Glutamatergic neuron (in vitro differentiated cells): Measurements from ENCODE around the gene CSNK1A1. TPM values are rescaled to one million over a fixed set of nuclear protein-coding genes. Genes with fewer than 3 reads are reported as not detected.

Source experiments
- DNase-seq: peaks from one replicate; pipeline ENCODE4 v3.0.0; 2022
- H3K27ac Mint-ChIP-seq: one replicate; pipeline ENCODE4 v1.8.0; 2020; ENCODE audit warnings: mild to moderate bottlenecking, mixed read lengths, inconsistent platforms; ENCODE audit not compliant: unreplicated experiment
- H3K27me3 Mint-ChIP-seq: one replicate; pipeline ENCODE4 v1.8.0; 2020; ENCODE audit warnings: mild to moderate bottlenecking, moderate library complexity, mixed read lengths, inconsistent platforms; ENCODE audit not compliant: unreplicated experiment
- H3K36me3 Mint-ChIP-seq: one replicate; pipeline ENCODE4 v1.8.0; 2020; ENCODE audit warnings: mild to moderate bottlenecking, mixed read lengths, inconsistent platforms; ENCODE audit not compliant: unreplicated experiment
- H3K4me1 Mint-ChIP-seq: one replicate; pipeline ENCODE4 v1.8.0; 2020; ENCODE audit warnings: mild to moderate bottlenecking, low read depth, mixed read lengths, inconsistent platforms; ENCODE audit not compliant: unreplicated experiment
- H3K4me3 Mint-ChIP-seq: one replicate; pipeline ENCODE4 v1.8.0; 2020; ENCODE audit warnings: mild to moderate bottlenecking, mixed read lengths, inconsistent platforms; ENCODE audit not compliant: unreplicated experiment
- H3K9me3 Mint-ChIP-seq: one replicate; pipeline ENCODE4 v1.8.0; 2020; ENCODE audit warnings: mild to moderate bottlenecking, moderate library complexity, mixed read lengths, inconsistent platforms; ENCODE audit not compliant: unreplicated experiment
- total RNA-seq: library from RNA; stranded (reverse); fragmentation: NEBNext Ultra II Directional; extraction: Animal tissue kit (Norgen Biotek cat#: 25700); gene quantifications from one replicate; pipeline ENCODE4 v1.2.1, GENCODE V29; 2021; ENCODE audit not compliant: unreplicated experiment
- TF ChIP-seq, protein P1 (sequence below): fragments of 200-600 bp; sonication (generic); IDR thresholded peaks from one replicate; pipeline ENCODE4 v1.5.0; 2021; ENCODE audit not compliant: partially characterized antibody, unreplicated experiment

The CSNK1A1 gene
- total RNA-seq, 1 donor from 2014 or later, result 289 TPM

DNA sequence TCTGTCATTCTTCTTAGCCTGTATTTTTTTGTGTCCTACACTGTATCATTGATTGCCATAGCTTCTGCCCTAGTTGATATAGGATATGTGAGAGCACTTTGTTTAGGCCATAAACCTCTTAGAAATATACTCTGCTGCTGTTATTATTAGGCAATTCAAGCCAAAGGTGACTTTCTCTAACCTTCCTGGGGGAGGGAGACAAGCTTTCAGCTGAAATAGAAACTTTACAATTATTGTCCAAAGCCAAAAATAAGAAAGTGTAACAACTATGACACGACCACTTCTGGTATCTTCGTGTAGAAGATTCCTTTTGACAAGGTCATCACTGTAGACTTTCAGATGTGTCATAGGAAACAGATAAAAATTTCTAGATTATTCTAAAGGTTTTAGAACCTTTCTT lies 12.2 kb upstream of the CSNK1A1 start:
- H3K27me3 Mint-ChIP-seq, result peaks cover 3% of the 10 kb centered on the region
- H3K4me1 Mint-ChIP-seq, result no peaks in the 10 kb centered on the region
- no peak overlapping the region for H3K27ac Mint-ChIP-seq
- TF ChIP-seq, protein P1, sequence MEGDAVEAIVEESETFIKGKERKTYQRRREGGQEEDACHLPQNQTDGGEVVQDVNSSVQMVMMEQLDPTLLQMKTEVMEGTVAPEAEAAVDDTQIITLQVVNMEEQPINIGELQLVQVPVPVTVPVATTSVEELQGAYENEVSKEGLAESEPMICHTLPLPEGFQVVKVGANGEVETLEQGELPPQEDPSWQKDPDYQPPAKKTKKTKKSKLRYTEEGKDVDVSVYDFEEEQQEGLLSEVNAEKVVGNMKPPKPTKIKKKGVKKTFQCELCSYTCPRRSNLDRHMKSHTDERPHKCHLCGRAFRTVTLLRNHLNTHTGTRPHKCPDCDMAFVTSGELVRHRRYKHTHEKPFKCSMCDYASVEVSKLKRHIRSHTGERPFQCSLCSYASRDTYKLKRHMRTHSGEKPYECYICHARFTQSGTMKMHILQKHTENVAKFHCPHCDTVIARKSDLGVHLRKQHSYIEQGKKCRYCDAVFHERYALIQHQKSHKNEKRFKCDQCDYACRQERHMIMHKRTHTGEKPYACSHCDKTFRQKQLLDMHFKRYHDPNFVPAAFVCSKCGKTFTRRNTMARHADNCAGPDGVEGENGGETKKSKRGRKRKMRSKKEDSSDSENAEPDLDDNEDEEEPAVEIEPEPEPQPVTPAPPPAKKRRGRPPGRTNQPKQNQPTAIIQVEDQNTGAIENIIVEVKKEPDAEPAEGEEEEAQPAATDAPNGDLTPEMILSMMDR, result no peak
- no peak for DNase-seq
- H3K9me3 Mint-ChIP-seq, result no peaks in the 10 kb centered on the region
- H3K4me3 Mint-ChIP-seq, result no peak overlapping the region
- H3K36me3 Mint-ChIP-seq, result no peaks in the 10 kb centered on the region

DNA sequence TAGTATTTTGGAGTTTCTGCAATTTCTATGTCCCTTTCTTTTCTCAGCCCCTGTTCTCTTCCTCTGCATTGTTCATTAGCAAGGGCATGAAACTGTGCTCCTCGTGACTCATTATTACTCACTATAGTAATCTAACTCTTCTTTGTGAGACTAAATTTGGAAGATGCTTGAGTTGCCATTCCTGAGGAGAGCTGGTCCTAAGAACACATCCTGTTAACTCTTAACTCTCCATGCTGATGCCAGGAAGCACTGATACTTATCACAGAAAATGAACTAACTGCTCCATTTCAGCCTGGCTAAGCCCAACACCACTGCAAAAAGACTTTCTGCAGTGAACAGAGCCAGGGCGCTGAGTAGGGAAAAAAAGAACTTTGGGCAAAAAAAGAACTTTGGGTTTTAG lies 10.6 kb upstream of the CSNK1A1 start:
- H3K27me3 Mint-ChIP-seq, result peaks cover 3% of the 10 kb centered on the region
- H3K4me1 Mint-ChIP-seq, result no peaks in the 10 kb centered on the region
- no peak overlapping the region for H3K27ac Mint-ChIP-seq
- TF ChIP-seq, protein P1, result no peak
- H3K9me3 Mint-ChIP-seq, result no peaks in the 10 kb centered on the region
- no peaks in the 10 kb centered on the region for H3K36me3 Mint-ChIP-seq
- no peak overlapping the region for H3K4me3 Mint-ChIP-seq
- DNase-seq, result no peak

DNA sequence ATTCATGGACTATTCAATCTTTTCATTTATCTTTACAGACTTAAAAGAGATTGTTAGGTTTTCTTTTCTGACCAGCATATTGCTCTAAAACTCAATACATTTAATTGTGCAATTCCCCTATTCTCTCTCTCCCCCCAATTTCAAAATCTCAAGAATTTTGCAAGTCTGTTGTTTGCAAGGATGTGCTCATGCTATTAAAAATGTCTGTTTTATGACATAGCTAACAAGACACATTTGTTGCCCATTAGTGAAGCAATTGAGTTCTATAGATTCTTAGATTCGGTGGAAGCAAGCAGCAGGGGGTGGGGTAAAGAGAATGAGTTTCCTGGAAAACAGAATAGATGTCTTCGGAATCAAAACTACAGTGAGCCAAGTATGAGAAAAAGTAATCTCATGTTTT lies 8.5 kb upstream of the CSNK1A1 start:
- Mint-ChIP-seq H3K9me3 (no peaks in the 10 kb centered on the region), H3K27ac (no peak overlapping the region), H3K4me1 (no peaks in the 10 kb centered on the region), H3K27me3 (peaks cover 3% of the 10 kb centered on the region), H3K4me3 (no peak overlapping the region), H3K36me3 (no peaks in the 10 kb centered on the region)
- DNase-seq, result no peak
- TF ChIP-seq, protein P1, result no peak

DNA sequence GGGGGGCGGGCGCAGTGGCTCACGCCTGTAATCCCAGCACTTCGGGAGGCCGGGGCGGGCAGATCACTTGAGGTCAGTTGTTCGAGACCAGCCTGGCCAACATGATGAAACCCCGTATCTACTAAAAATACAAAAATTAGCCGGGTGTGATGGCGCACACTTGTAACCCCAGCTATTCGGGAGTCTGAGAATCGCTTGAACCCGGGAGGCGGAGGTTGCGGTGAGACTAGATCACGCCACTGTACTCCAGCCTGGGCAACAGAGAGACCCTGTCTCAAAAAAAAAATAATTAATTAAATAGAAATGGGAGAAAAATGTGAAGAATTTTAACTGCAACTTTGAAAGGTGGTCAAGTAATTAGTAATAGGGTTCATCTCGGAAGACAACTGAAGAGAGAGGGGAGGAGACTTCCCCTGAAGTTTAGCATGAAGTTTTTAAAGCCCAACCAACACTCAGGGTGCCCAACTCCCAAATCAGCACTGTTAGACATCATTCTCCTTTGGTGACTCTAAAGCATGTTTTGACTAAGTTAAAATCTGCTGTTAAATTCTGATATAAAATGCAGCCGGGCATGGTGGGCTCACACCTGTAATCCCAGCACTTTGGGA lies 1.4 kb upstream of the CSNK1A1 start:
- Mint-ChIP-seq H3K27me3 (peaks cover 13% of the 10 kb centered on the region), H3K27ac (no peak overlapping the region), H3K9me3 (peaks cover 14% of the 10 kb centered on the region), H3K4me1 (peaks cover 2% of the 10 kb centered on the region), H3K36me3 (no peaks in the 10 kb centered on the region), H3K4me3 (no peak overlapping the region)
- DNase-seq, result no peak
- TF ChIP-seq, protein P1, result no peak

DNA sequence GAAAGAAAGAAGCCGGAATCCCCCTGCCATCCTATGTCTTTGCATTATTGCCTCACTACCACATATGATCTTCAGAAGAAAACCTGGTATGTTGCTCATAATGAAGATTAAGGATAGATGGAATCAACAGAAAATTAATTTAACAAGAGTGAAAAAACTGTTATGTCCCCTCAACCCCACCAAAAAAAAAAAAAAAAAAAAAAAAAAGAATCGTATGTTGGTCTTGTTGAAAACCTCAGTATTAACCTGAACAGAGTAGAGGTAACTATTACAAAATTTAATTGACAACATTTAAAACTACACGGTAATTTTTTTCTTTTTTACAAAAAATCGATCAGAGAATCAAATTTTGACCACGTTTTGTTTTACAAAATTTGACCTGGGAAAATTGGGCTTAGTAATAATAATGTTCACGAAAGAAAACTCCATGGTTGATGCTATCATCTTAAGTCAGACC lies 827 bp upstream of the CSNK1A1 start:
- TF ChIP-seq, protein P1, result peak; percentile 26
- Mint-ChIP-seq H3K36me3 (no peaks in the 10 kb centered on the region), H3K9me3 (peaks cover 14% of the 10 kb centered on the region), H3K27me3 (peaks cover 13% of the 10 kb centered on the region), H3K4me1 (peaks cover 6% of the 10 kb centered on the region), H3K27ac (peak overlapping the region; percentile 99), H3K4me3 (peak overlapping the region; percentile 97)
- no peak for DNase-seq
